Mucosa of stomach (tissue), 1 donor: Measurements from ENCODE around the gene FLT4.

Source experiments
- H3K27me3 ChIP-seq: one replicate; pipeline ENCODE4 v1.7.0; 2013; ENCODE audit warnings: mild to moderate bottlenecking, low read length; ENCODE audit not compliant: control insufficient read depth, insufficient read depth
- H3K36me3 ChIP-seq: one replicate; pipeline ENCODE4 v1.7.0; 2013; ENCODE audit warnings: low read length; ENCODE audit not compliant: control insufficient read depth, insufficient read depth
- H3K4me1 ChIP-seq: one replicate; pipeline ENCODE4 v1.7.0; 2013; ENCODE audit warnings: mild to moderate bottlenecking, low read length; ENCODE audit not compliant: control insufficient read depth, insufficient read depth
- H3K4me3 ChIP-seq: one replicate; pipeline ENCODE4 v1.7.0; 2013; ENCODE audit warnings: low read length
- H3K9ac ChIP-seq: one replicate; pipeline ENCODE4 v1.7.0; 2013; ENCODE audit warnings: mild to moderate bottlenecking, low read length, moderate library complexity
- H3K9me3 ChIP-seq: one replicate; pipeline ENCODE4 v1.7.0; 2013; ENCODE audit warnings: mild to moderate bottlenecking, low read length, moderate library complexity; ENCODE audit not compliant: control insufficient read depth
- donor health status: Pancreatic carcinoma.

FLT4 gene

DNA sequence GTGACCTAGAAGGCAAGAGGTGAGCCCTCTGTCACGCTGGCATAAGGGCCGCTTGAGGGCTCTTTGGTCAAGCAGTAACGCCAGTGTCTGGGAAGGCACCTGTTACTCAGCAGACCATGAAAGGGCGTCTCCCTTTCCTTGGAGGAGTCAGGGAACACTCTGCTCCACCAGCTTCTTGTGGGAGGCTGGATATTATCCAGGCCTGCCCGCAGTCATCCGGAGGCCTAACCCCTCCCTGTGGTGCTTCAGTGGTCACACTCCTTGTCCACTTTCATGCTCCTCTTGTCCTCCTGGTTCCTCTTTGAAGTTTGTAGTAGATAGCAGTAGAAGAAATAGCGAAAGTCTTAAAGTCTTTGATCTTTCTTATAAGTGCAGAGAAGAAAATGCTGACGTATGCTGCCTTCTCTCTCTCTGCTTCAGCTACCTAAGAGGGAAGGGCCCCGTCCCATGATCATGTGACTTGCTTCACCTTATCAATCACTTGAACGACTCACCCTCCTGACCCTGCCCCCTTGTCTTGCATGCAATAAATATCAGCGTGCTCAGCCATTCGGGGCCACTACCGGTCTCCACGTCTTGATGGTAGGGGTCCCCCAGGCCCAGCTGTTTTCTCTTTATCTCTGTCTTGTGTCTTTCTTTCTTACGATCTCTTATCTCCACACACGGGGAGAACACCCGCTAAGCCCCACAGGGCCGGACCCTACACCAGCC, 41.4 kb downstream of the FLT4 start:
- Histone ChIP-seq H3K9ac (no peak overlapping the region), H3K9me3 (no peaks in the 10 kb centered on the region), H3K36me3 (no peaks in the 10 kb centered on the region), H3K27me3 (peaks cover 3% of the 10 kb centered on the region), H3K4me1 (no peaks in the 10 kb centered on the region), H3K4me3 (no peak overlapping the region)

GRCh38 chr5:180606215-180606785, 43.1 kb downstream of the FLT4 start:
- H3K27me3 ChIP-seq, result peaks cover 3% of the 10 kb centered on the region
- no peak overlapping the region for H3K4me3 ChIP-seq
- no peaks in the 10 kb centered on the region for H3K9me3 ChIP-seq
- H3K4me1 ChIP-seq, result no peaks in the 10 kb centered on the region
- no peak overlapping the region for H3K9ac ChIP-seq
- no peaks in the 10 kb centered on the region for H3K36me3 ChIP-seq

DNA sequence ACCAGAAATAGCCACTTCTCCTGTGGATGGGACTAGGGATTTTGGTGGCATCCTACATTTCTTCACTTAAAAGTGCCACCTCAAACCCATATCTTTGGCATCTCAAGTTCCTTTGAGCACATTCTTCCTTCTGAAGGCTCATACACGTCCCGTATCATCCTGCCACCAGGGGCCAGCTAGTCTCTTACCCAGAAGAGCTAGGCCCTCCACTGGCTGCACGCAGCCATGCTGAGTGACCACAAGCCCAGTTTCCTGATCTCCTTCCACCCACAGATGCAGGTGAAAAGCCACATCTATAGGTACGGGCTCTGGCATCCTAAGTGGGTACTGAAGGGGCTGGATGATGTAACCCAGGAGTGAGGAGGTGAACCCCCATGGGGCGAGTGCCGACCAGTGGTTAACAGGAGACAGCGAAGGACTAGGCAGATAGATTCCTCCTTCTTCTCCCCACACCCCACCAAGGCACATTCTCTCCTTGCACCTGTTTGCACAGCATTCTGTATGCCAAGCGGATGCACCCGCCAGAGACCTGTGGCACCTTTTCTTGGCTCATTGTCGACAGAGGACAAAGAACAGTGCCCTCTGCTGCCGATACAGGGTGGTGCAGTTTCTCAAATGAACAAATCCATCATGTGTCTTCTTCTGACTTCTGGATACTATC, 43.7 kb downstream of the FLT4 start:
- no peak overlapping the region for H3K9ac ChIP-seq
- no peak overlapping the region for H3K4me3 ChIP-seq
- no peaks in the 10 kb centered on the region for H3K36me3 ChIP-seq
- no peaks in the 10 kb centered on the region for H3K9me3 ChIP-seq
- no peaks in the 10 kb centered on the region for H3K4me1 ChIP-seq
- peaks cover 3% of the 10 kb centered on the region for H3K27me3 ChIP-seq

DNA sequence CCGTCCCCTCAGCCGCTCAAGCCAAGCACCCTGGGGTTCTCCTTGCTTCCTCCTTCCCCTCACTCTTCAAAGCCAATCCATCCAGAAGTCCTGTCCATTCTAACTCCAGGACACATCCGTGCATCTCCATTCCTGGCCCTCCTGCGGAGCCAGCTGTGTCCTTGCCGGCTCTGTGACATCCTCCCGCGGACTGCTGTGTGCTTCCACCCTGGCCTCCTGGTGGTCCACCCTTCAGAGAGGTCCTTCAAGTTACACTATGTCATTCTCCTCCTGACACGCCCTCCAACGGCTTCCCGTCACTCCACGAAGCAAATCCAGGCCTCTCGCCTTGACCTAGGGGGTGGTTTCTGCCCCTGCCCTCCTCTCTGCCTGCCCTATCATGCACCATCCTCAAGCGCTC, 45.1 kb downstream of the FLT4 start:
- Histone ChIP-seq H3K36me3 (no peaks in the 10 kb centered on the region), H3K4me1 (no peaks in the 10 kb centered on the region), H3K9ac (no peak overlapping the region), H3K27me3 (peaks cover 3% of the 10 kb centered on the region), H3K9me3 (no peaks in the 10 kb centered on the region), H3K4me3 (no peak overlapping the region)

DNA sequence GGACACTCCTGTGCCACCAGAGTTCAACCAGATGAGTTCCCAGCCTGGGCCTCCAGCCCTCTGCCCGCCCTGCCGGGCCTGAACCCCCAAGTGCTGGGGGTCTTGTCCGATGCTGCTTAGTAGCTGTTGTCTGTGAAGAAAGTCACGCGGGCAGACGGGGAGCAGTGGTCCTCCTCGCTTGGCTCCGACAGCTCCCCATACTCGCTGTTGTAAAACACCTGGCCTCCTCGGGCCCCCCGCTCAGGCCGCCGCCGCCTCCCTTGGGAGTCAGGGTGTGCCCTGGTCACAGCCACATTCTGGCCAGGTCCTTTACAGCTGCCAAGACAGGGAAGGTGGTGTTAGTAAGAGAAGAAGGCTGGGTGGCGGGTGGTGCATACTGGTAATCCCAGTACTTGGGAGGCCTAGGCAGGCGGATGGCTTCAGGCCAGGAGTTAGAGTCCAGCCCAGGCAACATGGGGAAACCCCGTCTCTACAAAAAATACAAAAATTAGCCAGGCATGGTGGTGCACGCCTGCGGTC, 46.3 kb downstream of the FLT4 start:
- H3K4me1 ChIP-seq, result no peaks in the 10 kb centered on the region
- H3K9me3 ChIP-seq, result no peaks in the 10 kb centered on the region
- no peaks in the 10 kb centered on the region for H3K36me3 ChIP-seq
- H3K4me3 ChIP-seq, result no peak overlapping the region
- H3K9ac ChIP-seq, result no peak overlapping the region
- no peaks in the 10 kb centered on the region for H3K27me3 ChIP-seq

DNA sequence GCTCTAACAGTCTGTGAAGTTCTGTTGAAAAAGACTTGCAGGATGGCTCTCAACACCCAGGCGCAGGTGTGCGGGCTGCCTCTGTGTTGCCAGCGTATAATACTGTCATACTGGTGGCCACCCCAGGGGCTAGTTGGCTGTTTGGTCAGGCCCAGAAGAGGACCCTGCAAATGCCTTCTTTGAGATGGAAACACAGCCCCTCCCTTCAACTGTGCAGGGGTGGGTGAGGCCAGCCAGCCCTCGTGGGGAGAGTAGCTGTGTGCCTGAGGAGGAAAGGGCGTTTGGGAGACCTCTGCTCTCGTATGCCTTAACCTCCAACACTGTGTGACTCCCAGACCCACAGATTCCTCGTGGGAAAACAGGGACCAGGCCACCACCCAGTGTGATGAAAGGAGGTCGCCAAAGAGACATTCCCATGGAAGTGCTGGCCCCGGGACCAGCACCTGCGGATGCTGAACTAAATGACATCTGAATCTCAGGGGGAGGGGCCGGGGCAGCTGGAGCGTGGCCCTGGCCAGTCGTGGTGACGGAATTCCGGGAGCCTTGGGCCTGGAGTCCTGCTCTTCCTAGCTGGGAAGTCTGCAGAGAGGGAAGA, 46.8 kb downstream of the FLT4 start:
- H3K4me3 ChIP-seq, result no peak overlapping the region
- H3K27me3 ChIP-seq, result no peaks in the 10 kb centered on the region
- H3K36me3 ChIP-seq, result no peaks in the 10 kb centered on the region
- no peak overlapping the region for H3K9ac ChIP-seq
- H3K4me1 ChIP-seq, result no peaks in the 10 kb centered on the region
- H3K9me3 ChIP-seq, result no peaks in the 10 kb centered on the region

- no peaks in the 10 kb centered on the region for H3K27me3 ChIP-seq
- no peak overlapping the region for H3K9ac ChIP-seq
- no peak overlapping the region for H3K4me3 ChIP-seq
- H3K36me3 ChIP-seq, result no peaks in the 10 kb centered on the region
- H3K9me3 ChIP-seq, result no peaks in the 10 kb centered on the region
- H3K4me1 ChIP-seq, result no peaks in the 10 kb centered on the region
Observed at GRCh38 chr5:180601591-180602480, 47.6 kb downstream of the FLT4 start.

DNA sequence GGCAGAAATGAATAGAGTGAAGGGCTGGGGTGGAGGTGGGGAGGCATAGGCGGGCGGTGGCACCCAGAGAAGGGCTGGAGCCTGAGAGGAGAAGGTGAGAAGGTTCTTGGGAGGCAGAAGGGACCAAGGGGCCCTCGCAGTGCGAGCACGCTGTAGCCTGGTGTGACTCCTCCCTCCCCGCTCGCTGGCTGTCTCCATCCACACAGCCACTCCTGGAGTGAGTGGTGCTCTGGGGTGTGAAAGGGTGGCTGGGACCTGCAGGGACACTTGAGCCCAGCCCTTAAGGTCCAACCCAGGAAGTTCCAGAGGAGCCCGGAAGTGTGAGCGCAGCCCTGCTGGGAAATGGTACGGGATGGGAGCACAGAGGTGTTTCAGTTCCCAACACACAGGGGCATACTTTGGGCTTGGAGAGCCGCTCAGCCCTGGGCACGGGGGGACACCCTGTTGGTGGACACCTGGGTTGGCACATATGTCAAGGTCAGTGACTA, 48.8 kb downstream of the FLT4 start:
- Histone ChIP-seq H3K4me3 (no peak overlapping the region), H3K4me1 (no peaks in the 10 kb centered on the region), H3K27me3 (peaks cover 3% of the 10 kb centered on the region), H3K9me3 (no peaks in the 10 kb centered on the region), H3K36me3 (no peaks in the 10 kb centered on the region), H3K9ac (no peak overlapping the region)

- Histone ChIP-seq H3K4me1 (no peaks in the 10 kb centered on the region), H3K9ac (no peak overlapping the region), H3K4me3 (no peak overlapping the region), H3K36me3 (no peaks in the 10 kb centered on the region), H3K9me3 (no peaks in the 10 kb centered on the region), H3K27me3 (peaks cover 8% of the 10 kb centered on the region)
Observed at GRCh38 chr5:180599981-180600553, 49.3 kb downstream of the FLT4 start.

- Histone ChIP-seq H3K4me1 (no peaks in the 10 kb centered on the region), H3K9ac (no peak overlapping the region), H3K4me3 (no peak overlapping the region), H3K36me3 (no peaks in the 10 kb centered on the region), H3K9me3 (no peaks in the 10 kb centered on the region), H3K27me3 (peaks cover 9% of the 10 kb centered on the region)
Observed at GRCh38 chr5:180599590-180599914, 49.8 kb downstream of the FLT4 start.

- Histone ChIP-seq H3K36me3 (no peaks in the 10 kb centered on the region), H3K4me1 (no peaks in the 10 kb centered on the region), H3K27me3 (peaks cover 9% of the 10 kb centered on the region), H3K4me3 (no peak overlapping the region), H3K9me3 (no peaks in the 10 kb centered on the region), H3K9ac (no peak overlapping the region)
Observed at GRCh38 chr5:180598797-180599589, 50.4 kb downstream of the FLT4 start.
